G401 (cell line): ENCODE measurements around the gene BBS2. TPM values are rescaled to one million over a fixed set of nuclear protein-coding genes. Genes with fewer than 3 reads are reported as not detected.

Experiments
- DNase-seq: peaks from one replicate; pipeline ENCODE4 v3.0.0-alpha.2; 2015; ENCODE audit warnings: low spot score
- in situ Hi-C: cut with HindIII; loops from 2 replicates; pipeline ENCODE4 v1.10.0; 2016; ENCODE audit warnings: low sequenced_read_pairs, mixed read lengths
- total RNA-seq: library from RNA; depleted of rRNA; stranded (reverse); fragments of >200 nt; shearing (Covaris generic); gene quantifications from 2 replicates; pipeline ENCODE4 v1.2.3, GENCODE V29; 2014; rRNA removed

BBS2 gene
- total RNA-seq, 1 experiment from 2014 or later, result 72.5 TPM

GRCh38 chr16:56448005-56448404 is 71.8 kb downstream of the BBS2 start:
- in situ Hi-C loops, result no loop called here
- DNase-seq, result no peak

- in situ Hi-C loops, result no loop called here
- DNase-seq, result no peak
Measured at GRCh38 chr16:56447286-56447685, 72.5 kb downstream of the BBS2 start.

- no peak for DNase-seq
- in situ Hi-C loops, result no loop called here
Measured at GRCh38 chr16:56438038-56438437, 81.8 kb downstream of the BBS2 start.

DNA sequence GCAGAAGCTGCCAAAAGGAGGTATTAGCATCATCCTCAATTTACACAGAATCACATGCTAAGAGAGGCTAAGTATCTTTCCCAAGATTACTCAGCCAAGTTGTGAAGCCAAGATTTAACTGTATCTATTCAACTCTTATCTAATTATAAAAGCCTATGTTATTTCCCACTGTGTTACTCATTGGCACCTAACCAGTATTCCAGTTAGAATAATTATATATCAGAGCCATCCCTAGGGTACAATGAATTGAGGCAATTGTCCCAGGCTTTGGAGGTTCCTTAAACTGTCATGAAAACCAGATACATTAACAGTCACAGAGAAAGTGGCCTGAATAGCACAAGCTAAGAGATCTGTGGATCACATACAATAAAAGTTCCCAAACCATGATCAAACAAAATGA is 83.6 kb downstream of the BBS2 start:
- DNase-seq, result no peak
- in situ Hi-C loops, result no loop called here

Other genes starting within 250 kb of the BBS2 start
- 77.0 and 94.4 TPM in 2 replicates for gene AMFR, start 94.5 kb downstream of the BBS2 start, total RNA-seq
- gene NUDT21, start 68.7 kb downstream of the BBS2 start, total RNA-seq, result 106 and 165 TPM in 2 replicates
- 69.8 and 82.3 TPM in 2 replicates for gene OGFOD1, start 68.5 kb downstream of the BBS2 start, total RNA-seq
- gene MT4, start 45.0 kb upstream of the BBS2 start, total RNA-seq, result not detected in 2 replicates
- not detected in 2 replicates for gene MT3, start 69.5 kb upstream of the BBS2 start, total RNA-seq
- gene MT2A, start 88.6 kb upstream of the BBS2 start, total RNA-seq, result 0.43 TPM in 1 of 2 replicates, not detected in the other
- not detected in 2 replicates for gene MT1E, start 105.8 kb upstream of the BBS2 start, total RNA-seq
- not detected in 2 replicates for gene MT1M, start 112.6 kb upstream of the BBS2 start, total RNA-seq
- gene MT1A, start 118.6 kb upstream of the BBS2 start, total RNA-seq, result not detected in 2 replicates
- gene MT1B, start 131.9 kb upstream of the BBS2 start, total RNA-seq, result not detected in 2 replicates
- gene MT1F, start 137.9 kb upstream of the BBS2 start, total RNA-seq, result not detected in 2 replicates
- not detected in 2 replicates for gene MT1G, start 148.0 kb upstream of the BBS2 start, total RNA-seq
- gene MT1H, start 149.8 kb upstream of the BBS2 start, total RNA-seq, result not detected in 2 replicates
- gene MT1X, start 162.4 kb upstream of the BBS2 start, total RNA-seq, result 0.80 TPM in 1 of 2 replicates, not detected in the other
- 112 and 136 TPM in 2 replicates for gene NUP93, start 210.1 kb upstream of the BBS2 start, total RNA-seq